Measurements from ENCODE around the gene TNPO1.
A peak's percentile ranks its signal among the peaks of the same experiment; 100 is the strongest.

Gene TNPO1

DNA sequence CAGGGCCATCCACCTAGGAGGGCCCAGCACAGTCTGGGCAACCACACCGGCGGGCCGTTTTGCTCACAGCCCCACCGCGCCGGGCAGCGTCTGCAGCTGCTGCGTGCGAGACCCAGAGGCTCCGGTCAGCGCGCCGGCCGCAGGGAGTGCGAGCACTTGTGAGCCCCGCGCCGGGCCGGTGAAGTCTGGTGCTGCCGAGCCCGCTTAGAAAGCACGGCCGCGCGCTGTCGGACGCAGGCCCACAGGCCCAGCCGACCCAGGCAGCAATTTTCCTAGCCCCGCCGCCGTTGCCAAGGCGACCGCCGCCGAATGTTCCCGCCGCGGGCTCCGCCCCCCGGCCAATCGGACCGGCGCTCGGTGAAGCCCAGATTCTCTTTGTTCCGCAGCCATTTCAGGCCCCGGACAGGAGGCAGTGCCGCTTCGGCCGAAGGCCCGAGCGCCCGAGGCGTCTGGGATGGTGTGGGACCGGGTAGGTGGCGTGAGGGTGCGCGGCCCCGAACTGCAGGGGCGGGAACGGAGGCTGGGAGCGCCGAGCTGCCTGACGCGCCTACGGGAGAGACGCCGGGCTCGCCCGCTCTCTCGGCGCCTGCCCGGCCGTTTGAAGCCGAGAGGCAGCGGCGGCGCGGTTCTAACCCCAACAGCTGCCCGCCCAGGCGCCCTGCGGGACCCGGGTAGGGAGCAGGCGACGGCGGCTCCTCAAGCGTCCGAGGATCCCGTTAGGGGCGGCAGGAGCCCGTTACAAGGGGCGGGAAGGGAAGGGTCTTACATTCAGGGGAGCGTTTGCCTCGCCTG is at the start of gene TNPO1:
TNPO1 (plus strand) TSS at position 378 of the 792 bp plus-strand sequence; CDS start at position 455, 77 bp downstream.
- DNase-seq (ENCODE audit: low read depth), result peak; percentile 94
- TF ChIP-seq, protein P1, sequence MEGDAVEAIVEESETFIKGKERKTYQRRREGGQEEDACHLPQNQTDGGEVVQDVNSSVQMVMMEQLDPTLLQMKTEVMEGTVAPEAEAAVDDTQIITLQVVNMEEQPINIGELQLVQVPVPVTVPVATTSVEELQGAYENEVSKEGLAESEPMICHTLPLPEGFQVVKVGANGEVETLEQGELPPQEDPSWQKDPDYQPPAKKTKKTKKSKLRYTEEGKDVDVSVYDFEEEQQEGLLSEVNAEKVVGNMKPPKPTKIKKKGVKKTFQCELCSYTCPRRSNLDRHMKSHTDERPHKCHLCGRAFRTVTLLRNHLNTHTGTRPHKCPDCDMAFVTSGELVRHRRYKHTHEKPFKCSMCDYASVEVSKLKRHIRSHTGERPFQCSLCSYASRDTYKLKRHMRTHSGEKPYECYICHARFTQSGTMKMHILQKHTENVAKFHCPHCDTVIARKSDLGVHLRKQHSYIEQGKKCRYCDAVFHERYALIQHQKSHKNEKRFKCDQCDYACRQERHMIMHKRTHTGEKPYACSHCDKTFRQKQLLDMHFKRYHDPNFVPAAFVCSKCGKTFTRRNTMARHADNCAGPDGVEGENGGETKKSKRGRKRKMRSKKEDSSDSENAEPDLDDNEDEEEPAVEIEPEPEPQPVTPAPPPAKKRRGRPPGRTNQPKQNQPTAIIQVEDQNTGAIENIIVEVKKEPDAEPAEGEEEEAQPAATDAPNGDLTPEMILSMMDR (conservative IDR thresholded peaks at IDR 0.05; ENCODE audit: low read depth, low read length), result no peak

DNA sequence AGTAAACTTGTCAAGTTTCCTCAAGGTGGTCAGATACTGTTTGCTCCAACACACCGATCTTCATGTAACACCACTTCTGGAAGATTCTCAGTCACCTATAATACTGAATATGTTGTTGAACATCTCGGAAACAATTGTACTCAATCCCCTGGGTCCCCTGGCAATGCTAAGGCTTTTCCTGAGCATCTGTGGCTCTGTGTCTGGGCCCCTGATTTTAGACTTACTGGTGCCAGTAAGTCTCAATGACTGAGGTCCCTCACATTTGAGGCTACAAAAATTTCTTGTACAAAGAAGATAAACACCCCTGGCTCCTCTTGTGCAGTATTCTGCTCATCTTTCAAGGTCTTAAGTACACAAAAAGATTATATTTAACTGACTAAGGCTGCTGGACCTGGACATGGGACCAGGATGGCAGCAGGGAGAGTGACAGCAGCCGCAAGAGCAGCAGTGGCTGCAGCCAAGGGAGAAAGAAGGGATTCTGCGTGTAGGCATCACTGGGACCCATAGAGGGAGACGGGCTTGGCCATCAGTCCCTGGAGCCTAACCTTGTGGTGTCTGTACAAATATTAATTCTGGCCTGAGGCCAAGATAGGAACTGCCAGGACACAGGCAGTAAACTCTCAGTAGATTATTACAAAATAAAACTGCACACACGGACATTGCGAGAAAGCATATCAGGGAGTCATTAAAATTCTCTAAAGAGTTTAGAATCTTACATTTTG is 49.0 kb upstream of the TNPO1 start:
- no peak overlapping the region for H3K4me3 ChIP-seq (ENCODE audit: low read depth, low read length)
- TF ChIP-seq, protein P1 (conservative IDR thresholded peaks at IDR 0.05; ENCODE audit: low read depth, low read length), result peak; percentile 36
- peak; percentile 59 for DNase-seq (ENCODE audit: low read depth)

More for the DNA sequence above, at the start of gene TNPO1:
- H3K4me3 ChIP-seq (ENCODE audit: low read depth, low read length), result peak within 1 kb of the TSS; percentile 78

DNA sequence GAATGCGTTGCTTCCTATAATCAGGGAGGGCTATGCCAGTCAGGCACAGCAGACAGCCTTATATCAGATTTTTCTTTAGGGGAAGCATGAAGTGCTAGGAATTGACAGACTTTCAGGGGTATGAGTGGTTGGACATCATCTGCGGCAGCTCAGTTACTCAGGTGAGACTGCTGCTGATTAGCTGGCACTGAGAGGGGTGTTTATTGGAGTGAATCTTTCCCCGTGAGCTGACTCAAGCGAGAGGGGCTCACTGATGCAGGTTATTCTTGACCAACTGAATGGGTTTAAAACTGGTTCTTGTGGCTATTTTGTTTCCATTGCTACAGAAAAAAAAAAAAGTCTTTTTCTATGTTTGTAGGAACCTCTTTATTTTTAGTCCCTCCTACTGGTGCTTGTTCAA is 46.2 kb upstream of the TNPO1 start:
- no peak overlapping the region for H3K4me3 ChIP-seq (ENCODE audit: low read depth, low read length)
- no peak for DNase-seq (ENCODE audit: low read depth)
- TF ChIP-seq, protein P1 (conservative IDR thresholded peaks at IDR 0.05; ENCODE audit: low read depth, low read length), result no peak

DNA sequence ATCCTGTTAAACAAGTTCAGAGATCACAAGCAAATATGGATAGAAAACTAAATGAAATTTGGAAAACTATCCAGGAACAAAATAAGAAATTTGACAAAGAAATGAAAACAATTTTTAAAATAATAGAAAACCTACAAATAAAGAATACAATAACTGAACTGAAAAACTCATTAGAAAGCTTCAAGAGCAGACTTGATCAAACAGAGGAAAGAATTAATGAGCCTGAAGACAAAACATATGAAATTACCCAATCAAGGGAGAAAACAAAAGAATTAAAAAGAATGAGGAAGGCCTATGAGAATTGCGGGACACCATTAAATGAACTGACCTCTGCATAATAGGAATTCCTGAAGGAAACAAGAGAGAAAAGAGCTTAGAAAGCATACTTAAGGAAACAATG is 39.8 kb upstream of the TNPO1 start:
- TF ChIP-seq, protein P1 (conservative IDR thresholded peaks at IDR 0.05; ENCODE audit: low read depth, low read length), result no peak
- DNase-seq (ENCODE audit: low read depth), result no peak
- H3K4me3 ChIP-seq (ENCODE audit: low read depth, low read length), result no peak overlapping the region

DNA sequence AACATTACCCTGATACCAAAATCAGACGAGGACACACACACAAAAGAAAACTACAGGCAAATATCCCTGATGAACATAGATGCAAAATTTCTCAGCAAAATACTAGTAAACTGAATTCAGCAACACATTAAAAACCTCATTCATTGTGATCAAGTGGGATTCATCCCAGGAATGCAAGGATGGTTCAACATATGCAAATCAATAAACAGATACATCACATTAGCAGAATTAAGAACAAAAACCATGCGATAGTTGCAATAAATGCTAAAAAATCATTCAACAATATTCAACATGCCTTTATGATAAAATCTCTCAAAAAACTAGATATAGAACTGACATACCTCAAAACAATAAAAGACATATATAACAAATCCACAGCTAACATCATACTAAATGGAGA is 36.9 kb upstream of the TNPO1 start:
- H3K4me3 ChIP-seq (ENCODE audit: low read depth, low read length), result no peak overlapping the region
- DNase-seq (ENCODE audit: low read depth), result no peak
- TF ChIP-seq, protein P1 (conservative IDR thresholded peaks at IDR 0.05; ENCODE audit: low read depth, low read length), result no peak

DNA sequence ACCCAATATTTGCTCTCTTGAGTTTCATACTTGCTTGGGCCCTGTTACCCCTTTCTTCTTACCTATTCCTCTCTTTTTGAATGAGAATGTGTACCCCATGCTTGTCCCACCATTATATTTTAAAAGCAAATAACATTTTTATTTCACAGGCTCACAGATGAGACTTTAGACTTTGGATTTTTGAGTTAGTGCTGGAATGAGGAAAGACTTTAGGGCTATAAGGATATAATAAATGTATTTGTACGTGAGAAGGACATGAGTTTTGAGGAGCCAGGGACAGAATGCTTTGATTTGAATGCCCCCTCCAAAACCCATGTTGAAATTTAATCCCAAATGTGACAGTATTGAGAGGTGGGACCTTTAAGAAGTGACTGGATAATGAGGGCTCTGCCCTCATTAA is 33.1 kb upstream of the TNPO1 start:
- TF ChIP-seq, protein P1 (conservative IDR thresholded peaks at IDR 0.05; ENCODE audit: low read depth, low read length), result no peak
- no peak overlapping the region for H3K4me3 ChIP-seq (ENCODE audit: low read depth, low read length)
- no peak for DNase-seq (ENCODE audit: low read depth)
